ENCODE measurements around the gene FOSB. TPM values are rescaled to one million over a fixed set of nuclear protein-coding genes. Genes with fewer than 3 reads are reported as not detected.

FOSB gene
- total and polyA plus RNA-seq, 5 donors from 2014 or later, result 5.2 to 731 (median 11.3) TPM

Other genes with a start within 250 kb of the FOSB start
- gene EXOC3L2, start 222.6 kb upstream of the FOSB start, total RNA-seq, result not detected
- gene EXOC3L2, start 222.6 kb upstream of the FOSB start, polyA plus RNA-seq, result not detected
- gene MARK4, start 216.7 kb upstream of the FOSB start, total RNA-seq, result 61.0 TPM
- gene MARK4, start 216.7 kb upstream of the FOSB start, polyA plus RNA-seq, result 1 to 10 TPM in 2 of 4 donors, under 1 TPM in 2; 0.38 to 1.6 (median 0.85) TPM
- not detected for gene CKM, start 145.1 kb upstream of the FOSB start, total RNA-seq
- gene CKM, start 145.1 kb upstream of the FOSB start, polyA plus RNA-seq, result not detected
- gene KLC3, start 127.2 kb upstream of the FOSB start, total RNA-seq, result 0.54 TPM
- gene KLC3, start 127.2 kb upstream of the FOSB start, polyA plus RNA-seq, result not detected
- 15.5 TPM for gene ERCC2, start 97.4 kb upstream of the FOSB start, total RNA-seq
- gene ERCC2, start 97.4 kb upstream of the FOSB start, polyA plus RNA-seq, result 1 to 10 TPM; 4.4 to 7.5 (median 6.4) TPM
- 7.4 TPM for gene PPP1R13L, start 62.9 kb upstream of the FOSB start, total RNA-seq
- gene PPP1R13L, start 62.9 kb upstream of the FOSB start, polyA plus RNA-seq, result under 1 TPM; 0.17 to 0.94 (median 0.57) TPM
- gene POLR1G, start 61.4 kb upstream of the FOSB start, total RNA-seq, result 2.1 TPM
- 1 to 10 TPM; 1.6 to 3.6 (median 2.4) TPM for gene POLR1G, start 61.4 kb upstream of the FOSB start, polyA plus RNA-seq
- gene ERCC1, start 44.1 kb upstream of the FOSB start, total RNA-seq, result 30.5 TPM
- 10 to 100 TPM; 25.9 to 28.7 (median 26.3) TPM for gene ERCC1, start 44.1 kb upstream of the FOSB start, polyA plus RNA-seq
- gene RTN2, start 29.1 kb downstream of the FOSB start, total RNA-seq, result 1.5 TPM
- under 1 TPM; 0.09 to 0.88 (median 0.28) TPM for gene RTN2, start 29.1 kb downstream of the FOSB start, polyA plus RNA-seq
- 2.3 TPM for gene PPM1N, start 30.4 kb downstream of the FOSB start, total RNA-seq
- gene PPM1N, start 30.4 kb downstream of the FOSB start, polyA plus RNA-seq, result 1 to 10 TPM; 2.5 to 6.7 (median 3.7) TPM
- 115 TPM for gene VASP, start 39.5 kb downstream of the FOSB start, total RNA-seq
- gene VASP, start 39.5 kb downstream of the FOSB start, polyA plus RNA-seq, result 10 to 100 TPM; 40.3 to 53.2 (median 50.4) TPM
- gene OPA3, start 116.8 kb downstream of the FOSB start, total RNA-seq, result 7.3 TPM
- 1 to 10 TPM; 4.7 to 8.2 (median 5.9) TPM for gene OPA3, start 116.8 kb downstream of the FOSB start, polyA plus RNA-seq
- gene GPR4, start 134.2 kb downstream of the FOSB start, total RNA-seq, result not detected
- not detected for gene GPR4, start 134.2 kb downstream of the FOSB start, polyA plus RNA-seq
- 90.0 TPM for gene EML2, start 171.4 kb downstream of the FOSB start, total RNA-seq
- 10 to 100 TPM; 15.1 to 23.8 (median 18.3) TPM for gene EML2, start 171.4 kb downstream of the FOSB start, polyA plus RNA-seq
- 9.3 TPM for gene GIPR, start 200.2 kb downstream of the FOSB start, total RNA-seq
- under 1 TPM in 3 of 4 donors, not detected in 1; 0.15 to 0.19 (median 0.17) TPM for gene GIPR, start 200.2 kb downstream of the FOSB start, polyA plus RNA-seq
- gene SNRPD2, start 224.0 kb downstream of the FOSB start, total RNA-seq, result 271 TPM
- gene SNRPD2, start 224.0 kb downstream of the FOSB start, polyA plus RNA-seq, result 1,000 to 10,000 TPM; 1,054 to 1,255 (median 1,105) TPM
- gene QPCTL, start 224.7 kb downstream of the FOSB start, total RNA-seq, result 10.0 TPM
- gene QPCTL, start 224.7 kb downstream of the FOSB start, polyA plus RNA-seq, result 1 to 10 TPM in 1 of 4 donors, under 1 TPM in 3; 0.37 to 1.1 (median 0.52) TPM

Measured in CD4-positive, CD25-positive, alpha-beta regulatory T cell (primary cell).